HS-27A (cell line): Measurements from ENCODE around the gene CNTN1.
"Not testable (repeated sequence)": the region's sequence is repeated elsewhere in the genome, so short reads cannot be mapped to it uniquely, and the experiment has no call there.

Source experiments
- DNase-seq: peaks from one replicate; pipeline ENCODE4 v3.0.0-alpha.2; 2012; ENCODE audit warnings: low read depth, missing footprints

The CNTN1 gene

GRCh38 chr12:41045509-41045908 lies 353.3 kb downstream of the CNTN1 start:
- DNase-seq, result no peak

GRCh38 chr12:41049033-41049432 lies 356.8 kb downstream of the CNTN1 start:
- no peak for DNase-seq

GRCh38 chr12:41051954-41052353 lies 359.7 kb downstream of the CNTN1 start:
- DNase-seq, result no peak

- DNase-seq, result no peak
These were observed 360.2 kb downstream of the CNTN1 start for GRCh38 chr12:41052441-41052840.

- no peak for DNase-seq
These were observed 360.8 kb downstream of the CNTN1 start for GRCh38 chr12:41053046-41053445.

GRCh38 chr12:41055875-41056577 lies 363.8 kb downstream of the CNTN1 start:
- peak; percentile 15 for DNase-seq

- no peak for DNase-seq
These were observed 366.0 kb downstream of the CNTN1 start for GRCh38 chr12:41058266-41058665.

- no peak for DNase-seq
These were observed 369.0 kb downstream of the CNTN1 start for GRCh38 chr12:41061192-41061591.

- no peak for DNase-seq
These were observed 372.2 kb downstream of the CNTN1 start for GRCh38 chr12:41064411-41064810.

- DNase-seq, result no peak
These were observed 375.9 kb downstream of the CNTN1 start for GRCh38 chr12:41067941-41068645.

- no peak for DNase-seq
These were observed 381.6 kb downstream of the CNTN1 start for GRCh38 chr12:41073633-41074472.

- no peak for DNase-seq
These were observed 382.2 kb downstream of the CNTN1 start for GRCh38 chr12:41074473-41074769.

- no peak for DNase-seq
These were observed 383.9 kb downstream of the CNTN1 start for GRCh38 chr12:41076114-41076513.

GRCh38 chr12:41081241-41081640 lies 389.0 kb downstream of the CNTN1 start:
- not testable (repeated sequence) for DNase-seq

GRCh38 chr12:41089438-41089837 lies 397.2 kb downstream of the CNTN1 start:
- no peak for DNase-seq

GRCh38 chr12:41092115-41092514 lies 399.9 kb downstream of the CNTN1 start:
- no peak for DNase-seq

GRCh38 chr12:41096797-41097196 lies 404.6 kb downstream of the CNTN1 start:
- no peak for DNase-seq

- no peak for DNase-seq
These were observed 408.3 kb downstream of the CNTN1 start for GRCh38 chr12:41100572-41100971.

GRCh38 chr12:41101806-41102205 lies 409.6 kb downstream of the CNTN1 start:
- no peak for DNase-seq

GRCh38 chr12:41103614-41104013 lies 411.4 kb downstream of the CNTN1 start:
- no peak for DNase-seq

- DNase-seq, result no peak
These were observed 414.1 kb downstream of the CNTN1 start for GRCh38 chr12:41106315-41106714.

GRCh38 chr12:41108032-41108431 lies 415.8 kb downstream of the CNTN1 start:
- no peak for DNase-seq

GRCh38 chr12:41112903-41113302 lies 420.7 kb downstream of the CNTN1 start:
- DNase-seq, result no peak
